Measurements from ENCODE around the gene MYLK4. TPM values are rescaled to one million over a fixed set of nuclear protein-coding genes. Genes with fewer than 3 reads are reported as not detected.
A peak's percentile ranks its signal among the peaks of the same experiment; 100 is the strongest.

MYLK4 gene
- total and polyA plus RNA-seq, 8 donors, result 0.52 to 1.8 (median 1.2) TPM

DNA sequence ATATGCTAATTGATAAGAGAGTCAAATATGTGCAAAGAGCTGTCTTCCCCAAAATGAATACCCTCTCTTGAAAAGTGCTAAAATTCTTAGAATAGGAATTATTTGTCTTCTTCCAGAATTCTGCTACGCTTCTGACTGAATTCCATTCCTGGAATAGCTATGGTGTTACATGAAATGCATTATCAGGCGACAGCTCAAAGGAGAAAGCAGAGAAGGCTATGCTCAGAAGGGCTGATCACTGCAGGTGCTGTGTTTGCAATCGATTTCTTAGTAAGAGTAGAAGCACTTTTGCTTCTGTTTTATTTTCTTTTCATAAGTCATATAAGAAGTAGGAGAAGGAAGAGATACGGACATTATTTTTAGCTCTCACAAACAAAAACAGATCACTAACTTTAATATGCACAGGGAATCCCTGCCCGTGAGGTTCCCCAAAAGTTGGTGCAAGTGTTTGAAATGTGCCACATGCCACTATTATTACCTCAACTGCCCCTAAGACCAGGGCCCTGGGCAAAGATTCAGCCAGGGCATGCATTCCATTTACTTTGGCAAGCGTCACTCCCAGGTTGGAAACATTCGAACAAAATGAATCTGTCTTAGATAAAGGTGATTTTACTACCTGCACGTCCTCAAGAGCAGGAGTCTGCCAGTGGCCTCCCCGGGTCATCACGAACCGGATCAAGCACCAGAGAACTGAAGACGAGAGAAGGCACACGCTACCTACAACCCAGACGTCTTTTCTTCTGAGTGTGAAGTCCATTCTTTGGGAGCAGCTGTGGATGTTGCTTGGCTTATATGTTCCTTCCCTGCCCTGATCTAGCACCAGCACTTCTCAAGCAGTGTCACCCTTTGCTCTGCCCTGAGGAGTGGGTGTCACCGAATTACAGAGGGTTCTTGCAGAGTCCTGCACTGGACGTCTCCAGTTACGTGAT is 7.2 kb downstream of the MYLK4 start:
- DNase-seq (no peak), ATAC-seq (no peak)
- Histone ChIP-seq H3K27me3 (no peaks in the 10 kb centered on the region), H3K9me3 (no peaks in the 10 kb centered on the region), H3K36me3 (no peaks in the 10 kb centered on the region), H3K4me3 (no peak overlapping the region), H3K27ac (no peak overlapping the region), H3K4me1 (no peaks in the 10 kb centered on the region)
- TF ChIP-seq, protein P1, sequence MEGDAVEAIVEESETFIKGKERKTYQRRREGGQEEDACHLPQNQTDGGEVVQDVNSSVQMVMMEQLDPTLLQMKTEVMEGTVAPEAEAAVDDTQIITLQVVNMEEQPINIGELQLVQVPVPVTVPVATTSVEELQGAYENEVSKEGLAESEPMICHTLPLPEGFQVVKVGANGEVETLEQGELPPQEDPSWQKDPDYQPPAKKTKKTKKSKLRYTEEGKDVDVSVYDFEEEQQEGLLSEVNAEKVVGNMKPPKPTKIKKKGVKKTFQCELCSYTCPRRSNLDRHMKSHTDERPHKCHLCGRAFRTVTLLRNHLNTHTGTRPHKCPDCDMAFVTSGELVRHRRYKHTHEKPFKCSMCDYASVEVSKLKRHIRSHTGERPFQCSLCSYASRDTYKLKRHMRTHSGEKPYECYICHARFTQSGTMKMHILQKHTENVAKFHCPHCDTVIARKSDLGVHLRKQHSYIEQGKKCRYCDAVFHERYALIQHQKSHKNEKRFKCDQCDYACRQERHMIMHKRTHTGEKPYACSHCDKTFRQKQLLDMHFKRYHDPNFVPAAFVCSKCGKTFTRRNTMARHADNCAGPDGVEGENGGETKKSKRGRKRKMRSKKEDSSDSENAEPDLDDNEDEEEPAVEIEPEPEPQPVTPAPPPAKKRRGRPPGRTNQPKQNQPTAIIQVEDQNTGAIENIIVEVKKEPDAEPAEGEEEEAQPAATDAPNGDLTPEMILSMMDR (IDR thresholded peaks at IDR 0.05), result no peak
- intact Hi-C loops (cut with DNase I), result loop anchor here in 1 of 2 donors (10.0 kb wide), 1 partner anchor 1149 kb away; no protein-coding TSS in a partner anchor

DNA sequence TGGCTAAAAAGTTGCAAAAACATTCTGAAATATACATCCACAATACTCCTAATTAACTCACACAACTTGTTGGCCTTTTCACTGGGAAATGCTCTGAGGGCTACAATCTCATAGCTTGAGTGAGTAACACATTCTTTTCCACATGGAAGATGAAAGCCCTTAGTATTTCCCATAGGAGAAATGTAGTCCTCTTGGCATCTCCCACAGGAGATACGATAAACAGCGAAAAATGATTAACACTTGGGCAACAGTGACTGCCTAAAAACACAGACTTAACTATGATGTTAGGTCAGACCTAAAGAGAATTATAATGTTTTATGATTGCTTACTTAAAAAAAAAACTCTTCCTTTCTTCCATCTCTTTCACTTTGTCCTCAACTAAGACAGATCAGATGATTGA is 9.0 kb downstream of the MYLK4 start:
- H3K27ac ChIP-seq, result no peak overlapping the region
- no peaks in the 10 kb centered on the region for H3K36me3 ChIP-seq
- H3K4me3 ChIP-seq, result no peak overlapping the region
- no peaks in the 10 kb centered on the region for H3K27me3 ChIP-seq
- TF ChIP-seq, protein P1 (IDR thresholded peaks at IDR 0.05), result no peak
- no peaks in the 10 kb centered on the region for H3K4me1 ChIP-seq
- intact Hi-C loops (cut with DNase I), result loop anchor here in 1 of 2 donors (10.0 kb wide), 1 partner anchor 1147 kb away; no protein-coding TSS in a partner anchor
- H3K9me3 ChIP-seq, result no peaks in the 10 kb centered on the region
- no peak for ATAC-seq
- DNase-seq, result no peak

DNA sequence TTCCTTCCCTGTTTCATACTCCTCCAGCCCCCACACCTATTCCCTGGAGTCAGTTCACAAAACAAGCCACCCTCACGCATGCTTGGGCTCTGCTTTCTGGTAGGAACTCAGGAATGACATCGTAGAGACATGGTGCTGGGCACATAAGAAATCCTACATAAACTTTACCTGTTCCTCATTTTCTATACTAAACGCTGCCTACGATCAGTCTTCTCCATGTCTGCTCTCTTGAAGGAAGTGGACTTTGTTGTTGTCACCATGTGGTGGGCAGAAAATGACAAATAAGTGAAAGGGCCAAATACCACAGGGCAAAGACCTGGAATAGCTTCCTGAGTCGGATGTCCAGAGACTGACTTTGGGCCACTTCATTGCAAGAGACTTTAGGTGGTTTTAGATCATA is 10.1 kb downstream of the MYLK4 start:
- intact Hi-C loops (cut with DNase I), result loop anchor here in 1 of 2 donors (10.0 kb wide), 1 partner anchor 1146 kb away; no protein-coding TSS in a partner anchor
- Histone ChIP-seq H3K4me3 (no peak overlapping the region), H3K27me3 (no peaks in the 10 kb centered on the region), H3K36me3 (no peaks in the 10 kb centered on the region), H3K4me1 (no peaks in the 10 kb centered on the region), H3K9me3 (no peaks in the 10 kb centered on the region), H3K27ac (no peak overlapping the region)
- TF ChIP-seq, protein P1 (IDR thresholded peaks at IDR 0.05), result no peak
- no peak for DNase-seq
- no peak for ATAC-seq

DNA sequence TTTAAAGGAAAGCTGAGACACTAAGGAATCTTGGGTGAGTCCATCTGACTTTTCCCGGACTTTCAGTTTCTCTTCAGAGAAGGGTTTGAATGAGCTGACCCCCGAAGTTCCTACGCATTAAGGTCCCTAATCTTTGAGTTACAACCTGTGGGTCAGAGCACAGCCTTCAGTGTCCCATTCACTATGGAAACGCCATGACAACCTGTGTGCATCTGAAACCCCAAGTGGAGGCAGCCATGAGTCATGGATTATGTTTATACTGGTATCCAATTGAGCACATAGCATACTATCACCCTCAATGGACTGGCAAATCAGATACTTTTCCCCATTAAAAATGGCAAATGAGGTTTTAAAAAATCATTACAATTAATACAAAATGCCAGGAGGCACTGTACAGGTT is 11.4 kb downstream of the MYLK4 start:
- Histone ChIP-seq H3K4me1 (no peaks in the 10 kb centered on the region), H3K27ac (no peak overlapping the region), H3K4me3 (no peak overlapping the region), H3K27me3 (no peaks in the 10 kb centered on the region), H3K9me3 (no peaks in the 10 kb centered on the region), H3K36me3 (no peaks in the 10 kb centered on the region)
- intact Hi-C loops (cut with DNase I), result no loop called here
- DNase-seq (no peak), ATAC-seq (no peak)
- TF ChIP-seq, protein P1 (IDR thresholded peaks at IDR 0.05), result no peak

DNA sequence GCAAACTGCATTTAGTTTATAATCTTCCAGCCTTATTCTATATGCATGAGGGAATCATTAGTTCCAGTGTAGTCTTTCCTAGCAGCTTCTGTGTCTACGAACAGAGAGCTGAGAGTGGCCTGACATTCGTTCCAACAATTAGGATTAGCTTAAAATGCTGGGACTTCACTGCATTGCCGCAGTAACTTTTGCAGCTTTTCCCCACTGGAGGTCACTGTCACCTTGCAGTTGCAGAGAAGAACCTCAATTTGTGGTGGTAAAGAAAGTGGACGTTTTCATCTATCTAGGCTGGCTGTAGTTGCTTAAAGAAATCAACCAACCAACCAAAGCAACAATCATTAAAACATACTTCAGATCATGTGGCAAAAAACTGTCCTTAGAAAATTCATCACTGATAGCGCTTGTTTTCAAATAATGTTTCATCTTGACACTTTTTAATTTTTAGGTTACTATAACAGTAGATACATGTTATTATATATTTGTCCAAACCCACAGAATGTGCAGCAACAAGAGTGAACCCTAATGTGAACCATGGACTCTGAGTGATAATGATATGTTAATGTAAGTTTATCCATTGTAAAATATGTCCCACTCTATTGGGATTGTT is 12.2 kb downstream of the MYLK4 start:
- no peak overlapping the region for H3K27ac ChIP-seq
- H3K27me3 ChIP-seq, result no peaks in the 10 kb centered on the region
- peaks cover 0 to 3% of the 10 kb centered on the region in 2 donors for H3K4me1 ChIP-seq
- TF ChIP-seq, protein P1 (IDR thresholded peaks at IDR 0.05), result peak; percentile 34 to 43
- no peaks in the 10 kb centered on the region for H3K9me3 ChIP-seq
- no peak overlapping the region for H3K4me3 ChIP-seq
- no peaks in the 10 kb centered on the region for H3K36me3 ChIP-seq
- DNase-seq (peak in 2 of 4 donors; percentile 65 to 74), ATAC-seq (peak; percentile 68)
- intact Hi-C loops (cut with DNase I), result no loop called here

Data from left lung (tissue), 10 donors.